ENCODE results near the gene DNAJB14.

DNA sequence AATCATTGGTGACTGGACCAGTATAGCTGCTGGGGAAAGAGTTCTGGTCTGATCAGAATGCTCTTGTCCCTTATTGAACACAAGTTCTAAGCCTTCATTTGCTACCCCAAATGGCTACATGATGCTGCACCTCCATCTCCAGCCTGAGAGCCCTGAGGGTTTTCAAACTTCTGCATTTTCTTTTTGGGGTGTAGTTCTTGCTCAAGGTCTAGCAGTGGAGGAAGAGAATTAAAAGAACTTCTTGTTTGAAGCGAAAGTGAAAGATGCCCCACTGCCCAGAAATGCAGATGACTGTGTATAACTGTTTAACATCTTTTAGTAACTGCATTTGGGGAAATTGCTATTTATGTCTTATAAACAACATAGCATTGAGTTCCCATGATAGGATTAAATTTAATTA, 90.7 kb downstream of the DNAJB14 start:
- TF ChIP-seq TCF12 (IDR thresholded peaks at IDR 0.05; ENCODE audit: low read depth) (no peak), ZBTB7A (IDR thresholded peaks at IDR 0.05; ENCODE audit: low read depth) (no peak), CEBPB (IDR thresholded peaks at IDR 0.05) (no peak), CREB1 (IDR thresholded peaks at IDR 0.05; ENCODE audit: low read depth) (no peak), YY1 (IDR thresholded peaks at IDR 0.05; ENCODE audit: low read depth) (no peak), EGR1 (IDR thresholded peaks at IDR 0.05) (no peak), TEAD4 (IDR thresholded peaks at IDR 0.05) (no peak), TAF1 (IDR thresholded peaks at IDR 0.05; ENCODE audit: low read depth) (no peak)
- TF ChIP-seq, protein P1, sequence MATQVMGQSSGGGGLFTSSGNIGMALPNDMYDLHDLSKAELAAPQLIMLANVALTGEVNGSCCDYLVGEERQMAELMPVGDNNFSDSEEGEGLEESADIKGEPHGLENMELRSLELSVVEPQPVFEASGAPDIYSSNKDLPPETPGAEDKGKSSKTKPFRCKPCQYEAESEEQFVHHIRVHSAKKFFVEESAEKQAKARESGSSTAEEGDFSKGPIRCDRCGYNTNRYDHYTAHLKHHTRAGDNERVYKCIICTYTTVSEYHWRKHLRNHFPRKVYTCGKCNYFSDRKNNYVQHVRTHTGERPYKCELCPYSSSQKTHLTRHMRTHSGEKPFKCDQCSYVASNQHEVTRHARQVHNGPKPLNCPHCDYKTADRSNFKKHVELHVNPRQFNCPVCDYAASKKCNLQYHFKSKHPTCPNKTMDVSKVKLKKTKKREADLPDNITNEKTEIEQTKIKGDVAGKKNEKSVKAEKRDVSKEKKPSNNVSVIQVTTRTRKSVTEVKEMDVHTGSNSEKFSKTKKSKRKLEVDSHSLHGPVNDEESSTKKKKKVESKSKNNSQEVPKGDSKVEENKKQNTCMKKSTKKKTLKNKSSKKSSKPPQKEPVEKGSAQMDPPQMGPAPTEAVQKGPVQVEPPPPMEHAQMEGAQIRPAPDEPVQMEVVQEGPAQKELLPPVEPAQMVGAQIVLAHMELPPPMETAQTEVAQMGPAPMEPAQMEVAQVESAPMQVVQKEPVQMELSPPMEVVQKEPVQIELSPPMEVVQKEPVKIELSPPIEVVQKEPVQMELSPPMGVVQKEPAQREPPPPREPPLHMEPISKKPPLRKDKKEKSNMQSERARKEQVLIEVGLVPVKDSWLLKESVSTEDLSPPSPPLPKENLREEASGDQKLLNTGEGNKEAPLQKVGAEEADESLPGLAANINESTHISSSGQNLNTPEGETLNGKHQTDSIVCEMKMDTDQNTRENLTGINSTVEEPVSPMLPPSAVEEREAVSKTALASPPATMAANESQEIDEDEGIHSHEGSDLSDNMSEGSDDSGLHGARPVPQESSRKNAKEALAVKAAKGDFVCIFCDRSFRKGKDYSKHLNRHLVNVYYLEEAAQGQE (IDR thresholded peaks at IDR 0.05; ENCODE audit: low read depth) = no peak
- TF ChIP-seq, protein P2, sequence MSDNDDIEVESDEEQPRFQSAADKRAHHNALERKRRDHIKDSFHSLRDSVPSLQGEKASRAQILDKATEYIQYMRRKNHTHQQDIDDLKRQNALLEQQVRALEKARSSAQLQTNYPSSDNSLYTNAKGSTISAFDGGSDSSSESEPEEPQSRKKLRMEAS (IDR thresholded peaks at IDR 0.05) = no peak

Measured in Ishikawa (cell line).